Muscle layer of colon (tissue), 2 donors: ENCODE results near the gene PRSS50.

Source experiments
- H3K27ac ChIP-seq: one replicate; pipeline ENCODE4 v1.7.0; 2013; ENCODE audit warnings: low read depth, mild to moderate bottlenecking, low read length, moderate library complexity
- H3K27me3 ChIP-seq, 2 donors: one replicate each; pipeline ENCODE4 v1.7.0; 2013; ENCODE audit warnings: low read length in 2 of 2, mild to moderate bottlenecking in 2 of 2; ENCODE audit not compliant: insufficient read depth in 2 of 2, control insufficient read depth in 1 of 2
- H3K36me3 ChIP-seq: one replicate; pipeline ENCODE4 v1.7.0; 2013; ENCODE audit warnings: mild to moderate bottlenecking, low read length; ENCODE audit not compliant: insufficient read depth
- H3K4me1 ChIP-seq: one replicate; pipeline ENCODE4 v1.7.0; 2013; ENCODE audit warnings: mild to moderate bottlenecking, low read length; ENCODE audit not compliant: insufficient read depth
- H3K4me3 ChIP-seq, 2 donors: one replicate each; pipeline ENCODE4 v1.7.0; 2013; ENCODE audit warnings: low read length in 2 of 2, low read depth in 1 of 2, mild to moderate bottlenecking in 1 of 2, moderate library complexity in 1 of 2
- H3K9ac ChIP-seq: one replicate; pipeline ENCODE4 v1.7.0; 2013; ENCODE audit warnings: low read length
- H3K9me3 ChIP-seq: one replicate; pipeline ENCODE4 v1.7.0; 2013; ENCODE audit warnings: mild to moderate bottlenecking, low read length
- donor health status: abdominal sarcoma.
- donor health status: Adenocarcinoma of cecum.

Gene PRSS50

DNA sequence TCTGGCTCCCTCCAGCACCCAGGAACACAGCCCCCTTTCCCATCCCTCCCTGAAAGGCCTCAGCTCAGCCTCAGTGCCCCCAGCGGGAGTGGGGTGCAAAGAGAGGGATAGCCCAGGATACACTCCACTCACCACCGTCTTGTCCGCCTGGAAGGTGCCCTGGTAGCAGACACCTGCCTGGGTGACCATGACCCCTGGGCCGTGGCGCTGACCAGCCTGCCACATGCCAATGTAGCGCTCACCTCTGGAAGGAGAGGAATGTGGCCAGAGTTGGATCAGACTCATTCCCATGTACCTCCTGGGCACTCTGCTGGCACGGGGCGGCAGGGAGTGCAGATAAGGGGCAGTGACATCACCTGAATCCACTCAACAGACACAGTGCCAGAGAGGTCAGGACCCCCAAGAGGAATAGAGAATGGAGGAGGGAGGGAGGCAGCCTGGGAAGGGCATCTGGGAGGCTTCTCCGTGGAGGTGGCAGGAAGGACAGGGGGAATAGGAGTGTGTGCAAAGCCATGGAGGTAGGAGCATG lies 37.3 kb downstream of the PRSS50 start:
- H3K36me3 ChIP-seq: no peaks in the 10 kb centered on the region
- H3K27ac ChIP-seq: no peak overlapping the region
- no peak overlapping the region for H3K9ac ChIP-seq
- no peak overlapping the region for H3K4me3 ChIP-seq
- H3K27me3 ChIP-seq: no peaks in the 10 kb centered on the region
- no peaks in the 10 kb centered on the region for H3K9me3 ChIP-seq
- peaks cover 4% of the 10 kb centered on the region for H3K4me1 ChIP-seq

- H3K9me3 ChIP-seq: no peaks in the 10 kb centered on the region
- H3K4me1 ChIP-seq: peaks cover 4% of the 10 kb centered on the region
- no peak overlapping the region for H3K9ac ChIP-seq
- H3K36me3 ChIP-seq: no peaks in the 10 kb centered on the region
- no peak overlapping the region for H3K27ac ChIP-seq
- H3K4me3 ChIP-seq: no peak overlapping the region
- no peaks in the 10 kb centered on the region for H3K27me3 ChIP-seq
Measured at GRCh38 chr3:46679681-46680080, 38.0 kb downstream of the PRSS50 start.

DNA sequence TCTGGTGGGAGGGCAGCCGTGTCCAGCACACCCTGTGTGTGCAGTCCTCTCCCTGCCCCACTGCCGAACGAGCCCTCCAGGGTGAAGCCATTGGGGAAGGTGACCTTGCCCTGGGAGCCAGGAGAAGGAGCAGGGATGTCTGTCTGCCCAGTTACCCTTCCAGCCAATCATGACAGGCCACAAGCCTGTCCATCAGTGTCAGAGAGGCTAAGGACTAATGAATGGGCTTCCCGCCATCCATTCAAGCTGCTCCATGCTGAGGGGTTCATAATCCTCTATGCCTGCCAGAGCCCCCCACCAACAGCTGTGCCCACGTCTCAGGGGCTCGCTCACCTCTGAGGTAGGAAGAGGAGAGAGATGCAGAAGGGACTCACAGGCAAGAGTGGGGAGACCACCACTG lies 39.4 kb downstream of the PRSS50 start:
- peaks cover 4% of the 10 kb centered on the region for H3K4me1 ChIP-seq
- H3K9me3 ChIP-seq: no peaks in the 10 kb centered on the region
- no peak overlapping the region for H3K9ac ChIP-seq
- no peaks in the 10 kb centered on the region for H3K27me3 ChIP-seq
- no peak overlapping the region for H3K27ac ChIP-seq
- H3K36me3 ChIP-seq: no peaks in the 10 kb centered on the region
- no peak overlapping the region for H3K4me3 ChIP-seq

DNA sequence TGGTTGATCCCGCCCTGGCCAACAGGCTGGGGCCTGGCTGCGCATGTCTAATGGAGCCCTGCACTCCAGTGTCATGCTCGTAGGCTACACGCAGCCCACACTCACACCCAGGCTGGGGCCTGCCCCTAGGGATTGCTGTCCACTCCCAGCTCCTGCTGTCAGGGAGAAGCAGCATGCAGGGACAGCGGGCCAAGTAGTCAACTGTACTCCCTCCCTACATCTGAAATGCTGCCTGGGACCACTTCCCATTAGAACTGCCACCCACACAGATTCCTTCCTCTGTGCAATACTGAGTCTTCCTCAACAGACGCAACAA lies 40.3 kb downstream of the PRSS50 start:
- no peak overlapping the region for H3K9ac ChIP-seq
- H3K27ac ChIP-seq: no peak overlapping the region
- no peak overlapping the region for H3K4me3 ChIP-seq
- H3K4me1 ChIP-seq: peaks cover 4% of the 10 kb centered on the region
- no peaks in the 10 kb centered on the region for H3K9me3 ChIP-seq
- H3K36me3 ChIP-seq: no peaks in the 10 kb centered on the region
- H3K27me3 ChIP-seq: no peaks in the 10 kb centered on the region

- Histone ChIP-seq H3K27me3 (no peaks in the 10 kb centered on the region), H3K4me1 (peaks cover 4% of the 10 kb centered on the region), H3K4me3 (no peak overlapping the region), H3K27ac (no peak overlapping the region), H3K9me3 (no peaks in the 10 kb centered on the region), H3K9ac (no peak overlapping the region), H3K36me3 (no peaks in the 10 kb centered on the region)
Measured at GRCh38 chr3:46676601-46677410, 40.9 kb downstream of the PRSS50 start.

- H3K9me3 ChIP-seq: no peaks in the 10 kb centered on the region
- no peak overlapping the region for H3K4me3 ChIP-seq
- H3K4me1 ChIP-seq: peaks cover 4% of the 10 kb centered on the region
- H3K27me3 ChIP-seq: no peaks in the 10 kb centered on the region
- no peak overlapping the region for H3K9ac ChIP-seq
- H3K27ac ChIP-seq: no peak overlapping the region
- H3K36me3 ChIP-seq: no peaks in the 10 kb centered on the region
Measured at GRCh38 chr3:46675843-46676567, 41.7 kb downstream of the PRSS50 start.

- Histone ChIP-seq H3K9me3 (no peaks in the 10 kb centered on the region), H3K4me1 (peaks cover 4% of the 10 kb centered on the region), H3K36me3 (no peaks in the 10 kb centered on the region), H3K9ac (no peak overlapping the region), H3K27ac (no peak overlapping the region), H3K27me3 (no peaks in the 10 kb centered on the region), H3K4me3 (no peak overlapping the region)
Measured at GRCh38 chr3:46675426-46675825, 42.2 kb downstream of the PRSS50 start.

- no peaks in the 10 kb centered on the region for H3K27me3 ChIP-seq
- no peaks in the 10 kb centered on the region for H3K9me3 ChIP-seq
- H3K4me3 ChIP-seq: no peak overlapping the region
- H3K4me1 ChIP-seq: peaks cover 4% of the 10 kb centered on the region
- no peaks in the 10 kb centered on the region for H3K36me3 ChIP-seq
- no peak overlapping the region for H3K9ac ChIP-seq
- no peak overlapping the region for H3K27ac ChIP-seq
Measured at GRCh38 chr3:46674031-46674845, 43.4 kb downstream of the PRSS50 start.

- Histone ChIP-seq H3K36me3 (no peaks in the 10 kb centered on the region), H3K27me3 (no peaks in the 10 kb centered on the region), H3K9me3 (no peaks in the 10 kb centered on the region), H3K4me3 (no peak overlapping the region), H3K9ac (no peak overlapping the region), H3K4me1 (peaks cover 4% of the 10 kb centered on the region), H3K27ac (no peak overlapping the region)
Measured at GRCh38 chr3:46673151-46674030, 44.3 kb downstream of the PRSS50 start.

DNA sequence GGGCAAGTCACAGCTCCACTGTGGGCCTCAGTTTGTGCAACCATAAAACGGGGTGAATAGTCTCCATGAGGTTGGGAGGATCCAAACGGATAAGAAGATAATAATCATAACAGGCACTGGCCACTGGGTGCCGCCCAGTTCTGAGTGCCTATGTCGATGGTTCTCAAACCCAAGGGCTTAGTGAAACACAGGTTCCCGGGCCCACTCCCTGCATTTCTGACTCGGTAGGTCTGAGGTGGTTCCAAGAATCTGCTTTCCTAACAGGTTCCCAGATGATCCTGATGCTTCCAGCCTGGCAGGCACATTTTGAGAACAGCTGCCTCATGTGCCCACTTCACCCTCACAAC lies 45.3 kb downstream of the PRSS50 start:
- Histone ChIP-seq H3K4me3 (no peak overlapping the region), H3K36me3 (no peaks in the 10 kb centered on the region), H3K9ac (no peak overlapping the region), H3K4me1 (peaks cover 4% of the 10 kb centered on the region), H3K27me3 (no peaks in the 10 kb centered on the region), H3K27ac (no peak overlapping the region), H3K9me3 (no peaks in the 10 kb centered on the region)
